ENCODE data around the gene SMURF1. TPM values are rescaled to one million over a fixed set of nuclear protein-coding genes. Genes with fewer than 3 reads are reported as not detected.

The SMURF1 gene
- total RNA-seq, 1 donor from 2014 or later, result 27.2 TPM

- peak; percentile 90 for DNase-seq (ENCODE audit: low spot score)
Observed at GRCh38 chr7:99141841-99142726, 1.8 kb downstream of the SMURF1 start.

- DNase-seq (ENCODE audit: low spot score), result no peak
Observed at GRCh38 chr7:99141334-99141733, 2.6 kb downstream of the SMURF1 start.

DNA sequence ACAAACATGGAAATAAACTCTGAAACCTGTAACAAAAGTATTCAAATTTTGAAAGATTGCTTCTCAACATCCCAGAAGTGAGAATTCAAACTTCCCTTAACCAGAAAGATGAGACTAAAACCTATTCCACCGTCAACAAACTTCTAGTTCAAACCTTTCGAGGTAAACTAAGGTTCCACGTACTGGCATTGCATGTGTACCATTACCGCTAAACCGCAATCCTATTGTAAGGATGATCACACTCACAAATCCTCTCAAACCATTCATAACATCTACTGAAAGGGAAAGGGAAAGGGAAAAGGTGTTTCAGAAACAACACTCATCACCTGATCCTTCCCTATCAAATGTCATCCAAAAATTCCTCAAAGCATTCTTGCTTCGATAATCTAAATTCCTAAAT lies 3.1 kb downstream of the SMURF1 start:
- no peak for DNase-seq (ENCODE audit: low spot score)

DNA sequence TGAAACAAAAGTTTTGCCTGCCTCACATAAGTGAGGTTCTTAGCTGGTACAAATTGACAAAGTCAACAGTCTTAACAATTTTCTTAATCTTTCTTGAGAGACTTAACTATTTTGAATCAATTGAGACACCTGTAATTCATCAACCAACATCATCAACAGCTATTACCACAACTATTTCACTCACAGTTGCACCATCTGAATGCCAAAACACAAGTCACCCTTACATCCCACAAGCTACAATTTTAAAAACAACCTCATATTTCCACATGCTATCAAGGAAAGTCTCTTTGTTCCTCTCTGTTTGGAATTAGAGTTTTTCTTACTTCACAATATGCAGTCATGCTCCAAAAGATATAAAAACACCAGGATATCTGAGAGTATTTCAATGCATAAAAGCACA lies 4.9 kb downstream of the SMURF1 start:
- no peak for DNase-seq (ENCODE audit: low spot score)

- DNase-seq (ENCODE audit: low spot score), result peak; percentile 77
Observed at GRCh38 chr7:99137411-99138180, 6.3 kb downstream of the SMURF1 start.

DNA sequence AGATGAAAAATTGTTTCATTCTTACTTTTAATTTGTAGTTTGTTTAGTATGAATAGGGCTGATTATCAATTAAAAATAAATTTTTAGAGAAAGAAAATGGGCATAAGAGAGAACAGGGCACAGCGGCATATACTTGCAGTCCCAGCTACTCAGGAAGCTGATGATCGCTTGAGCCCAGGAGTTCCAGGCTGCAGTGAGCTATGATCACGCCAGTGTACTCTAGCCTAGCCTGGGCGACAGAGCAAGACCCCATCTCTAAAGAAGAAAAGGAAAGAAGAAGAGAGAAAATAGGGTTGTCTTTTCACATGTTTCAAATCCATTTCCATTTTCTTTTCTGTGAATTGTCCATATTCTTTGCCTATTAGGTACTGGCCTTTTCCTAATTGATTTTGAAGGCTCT lies 8.0 kb downstream of the SMURF1 start:
- DNase-seq (ENCODE audit: low spot score), result no peak

DNA sequence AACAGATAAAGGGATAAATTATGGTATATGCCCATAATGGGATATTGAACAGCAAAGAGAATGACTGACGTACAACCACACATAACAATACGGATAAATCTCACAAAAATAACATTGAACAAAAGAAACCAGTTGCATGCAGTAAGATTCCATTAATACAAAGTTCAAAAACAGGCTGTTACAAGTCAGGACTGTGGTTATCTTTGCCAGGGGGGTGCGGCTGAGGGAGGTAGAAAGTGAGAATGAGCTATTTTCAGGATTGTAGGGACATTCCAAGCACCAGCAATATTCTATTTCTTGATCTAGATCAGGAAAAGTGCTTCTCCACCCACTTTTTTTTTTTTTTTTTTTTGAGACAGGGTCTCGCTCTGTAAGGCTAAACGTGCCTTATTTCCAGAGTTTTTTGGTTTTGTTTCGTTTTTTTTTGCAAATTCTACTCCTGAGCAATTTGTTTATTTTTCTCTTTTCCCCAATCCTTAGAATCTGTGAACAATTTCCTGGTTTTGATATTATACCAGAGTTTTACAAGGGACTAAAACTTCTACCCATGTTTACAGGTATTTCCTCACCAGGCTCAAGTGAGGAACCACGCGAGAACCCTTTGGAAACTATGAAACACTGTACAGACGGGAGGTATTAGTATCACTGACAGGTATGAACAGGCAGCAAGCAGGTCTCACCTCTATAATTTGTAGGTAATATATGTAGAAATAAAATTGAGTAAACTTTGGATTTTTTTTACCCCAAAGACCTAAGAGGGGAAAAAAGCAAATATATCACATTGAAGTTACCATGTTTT lies 9.9 kb downstream of the SMURF1 start:
- no peak for DNase-seq (ENCODE audit: low spot score)

DNA sequence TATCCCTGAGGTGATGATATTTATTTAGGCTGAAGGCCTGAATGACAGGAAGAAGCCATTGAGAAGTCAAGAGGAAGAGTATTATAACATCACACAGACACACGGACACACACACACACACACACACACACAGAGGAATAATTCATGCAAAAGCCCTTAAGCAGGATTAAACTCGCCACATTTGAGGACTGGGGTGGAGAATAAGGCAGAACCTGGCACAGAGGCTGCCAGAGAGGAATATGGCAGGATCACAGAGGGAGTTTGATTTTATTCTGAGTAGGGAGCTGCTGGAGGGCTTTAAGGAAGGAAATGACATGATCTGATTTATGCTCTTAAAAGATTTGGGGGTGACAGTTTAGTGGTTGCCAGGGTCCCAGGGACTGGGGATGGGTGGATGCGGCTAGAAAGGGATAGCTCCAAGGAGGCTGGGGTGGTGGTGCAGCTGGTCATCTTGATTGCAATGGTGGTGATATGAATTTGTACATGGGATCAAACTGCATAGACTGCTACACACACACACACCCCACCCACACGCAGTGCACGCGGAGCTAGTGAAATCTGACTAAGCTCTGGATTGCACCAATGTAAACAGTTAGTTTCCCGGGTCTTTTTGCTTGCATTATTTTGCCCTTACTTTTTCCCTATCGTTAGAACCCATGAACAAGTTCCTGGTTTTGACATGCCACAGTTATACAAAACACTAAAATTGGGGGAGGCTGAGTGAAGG lies 11.2 kb downstream of the SMURF1 start:
- DNase-seq (ENCODE audit: low spot score), result no peak

DNA sequence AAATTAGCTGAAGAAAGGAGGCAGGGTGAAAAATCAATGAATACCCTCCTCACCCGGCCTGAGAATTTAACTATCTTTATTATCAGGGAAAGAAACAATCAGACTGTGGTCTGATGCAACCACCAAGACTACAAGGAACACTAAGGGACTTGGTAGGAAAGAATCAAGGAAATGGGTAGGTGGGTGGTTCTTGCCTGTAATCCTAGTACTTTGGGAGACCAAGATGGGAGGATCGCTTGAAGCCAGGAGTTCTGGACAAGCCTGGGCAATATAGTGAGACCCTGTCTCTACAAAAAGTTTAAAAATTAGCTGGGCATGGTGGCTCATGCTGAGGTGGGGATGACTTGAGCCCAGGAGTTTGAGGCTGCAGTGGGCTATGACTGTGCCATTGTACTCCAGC lies 12.6 kb downstream of the SMURF1 start:
- DNase-seq (ENCODE audit: low spot score), result no peak

DNA sequence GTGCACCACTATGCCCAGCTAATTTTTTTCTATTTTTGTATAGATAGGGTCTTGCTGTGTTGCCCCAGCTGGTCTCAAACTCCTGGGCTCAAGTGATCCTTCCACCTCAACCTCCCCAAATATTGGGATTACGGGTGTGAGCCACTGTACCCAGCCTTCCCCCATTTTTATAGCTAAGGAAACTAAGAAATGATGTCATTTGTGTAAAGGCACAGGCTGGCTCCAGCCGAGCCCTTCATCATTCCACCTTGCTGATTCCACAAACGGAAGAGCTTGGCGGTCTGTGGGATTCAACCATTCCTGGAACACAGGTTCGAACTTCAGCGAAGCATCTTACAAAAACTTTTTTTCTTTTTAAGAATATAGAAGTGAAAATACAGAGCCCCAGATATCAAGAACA lies 14.4 kb downstream of the SMURF1 start:
- no peak for DNase-seq (ENCODE audit: low spot score)

GRCh38 chr7:99129001-99129400 lies 14.9 kb downstream of the SMURF1 start:
- no peak for DNase-seq (ENCODE audit: low spot score)

DNA sequence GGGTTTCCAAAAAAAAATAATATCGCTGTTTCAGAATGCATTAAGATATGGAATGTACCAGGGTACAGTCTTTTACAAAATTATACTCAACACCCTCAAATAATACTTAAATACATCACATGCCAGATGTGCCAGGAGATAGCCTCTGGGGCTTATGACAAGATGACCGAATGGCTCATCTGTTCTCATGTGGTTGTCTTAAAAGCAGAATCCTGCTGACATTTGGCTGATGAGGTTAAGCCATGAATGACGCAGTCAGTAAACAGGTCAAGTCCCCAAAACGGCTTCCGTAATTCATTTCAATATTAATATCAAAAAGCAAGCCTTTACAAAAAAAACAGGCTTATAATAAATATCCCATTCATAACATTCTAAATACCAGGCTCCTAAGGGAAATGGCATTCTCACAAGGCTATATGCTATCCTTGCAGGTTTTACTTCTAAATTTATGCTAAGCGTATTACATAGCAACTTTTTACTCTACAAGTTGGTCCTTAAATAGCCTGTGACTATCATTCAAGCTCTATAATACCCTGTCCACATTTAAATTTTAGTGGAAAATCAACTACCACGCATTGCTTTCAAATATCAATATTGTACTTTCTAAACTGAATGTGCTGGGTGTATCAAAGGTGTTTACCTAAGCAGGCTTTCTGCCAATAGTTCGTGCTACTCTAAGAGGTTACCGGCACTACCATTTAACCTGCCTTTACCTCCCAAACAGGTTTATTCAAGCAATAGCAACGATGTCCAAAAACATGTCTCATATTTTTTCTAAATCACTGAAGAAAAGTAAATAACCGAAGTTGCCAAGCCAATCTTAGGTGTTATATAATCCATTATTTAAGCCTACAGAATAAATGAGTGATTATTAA lies 15.6 kb downstream of the SMURF1 start:
- DNase-seq (ENCODE audit: low spot score), result no peak

DNA sequence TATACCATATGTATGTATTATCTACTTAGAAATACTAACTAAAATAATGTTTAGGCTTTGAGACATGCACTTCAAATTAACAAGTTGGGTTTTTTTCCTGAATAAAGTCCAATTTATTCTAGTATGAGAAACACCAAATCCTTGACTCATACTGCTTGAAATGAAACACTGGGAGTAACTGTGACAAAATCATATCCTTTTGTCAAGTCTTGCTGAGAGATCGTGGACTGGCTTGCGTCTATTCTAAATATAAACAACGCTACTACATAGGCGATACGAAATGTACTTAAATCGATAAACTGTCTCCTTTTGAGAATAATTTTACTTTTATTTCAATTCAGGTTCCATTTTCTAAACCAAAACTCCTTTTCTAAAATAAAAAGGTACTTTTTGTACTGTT lies 16.3 kb downstream of the SMURF1 start:
- no peak for DNase-seq (ENCODE audit: low spot score)

- no peak for DNase-seq (ENCODE audit: low spot score)
Observed at GRCh38 chr7:99126921-99127553, 16.9 kb downstream of the SMURF1 start.

- DNase-seq (ENCODE audit: low spot score), result no peak
Observed at GRCh38 chr7:99125505-99125865, 18.4 kb downstream of the SMURF1 start.

GRCh38 chr7:99124751-99125504 lies 19.0 kb downstream of the SMURF1 start:
- no peak for DNase-seq (ENCODE audit: low spot score)

DNA sequence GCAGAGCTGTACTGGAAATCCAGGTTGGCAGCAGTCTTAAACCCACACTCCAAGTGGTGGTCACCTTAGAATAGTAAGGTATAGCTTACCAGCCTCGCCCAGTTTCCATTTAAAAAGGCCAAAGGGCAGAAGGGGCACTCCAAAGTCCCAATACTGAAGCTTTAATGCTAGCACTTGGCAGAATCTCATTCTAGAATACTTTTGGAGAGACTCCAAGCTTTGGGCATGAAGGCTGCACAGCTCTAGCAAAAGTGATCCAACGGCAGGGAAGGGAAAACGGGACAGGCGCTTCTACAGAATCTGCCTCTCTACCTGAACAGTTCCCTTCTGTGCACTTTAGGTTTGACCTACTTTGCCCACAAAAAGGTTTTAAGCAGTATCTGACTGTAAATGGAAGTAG lies 19.7 kb downstream of the SMURF1 start:
- no peak for DNase-seq (ENCODE audit: low spot score)

DNA sequence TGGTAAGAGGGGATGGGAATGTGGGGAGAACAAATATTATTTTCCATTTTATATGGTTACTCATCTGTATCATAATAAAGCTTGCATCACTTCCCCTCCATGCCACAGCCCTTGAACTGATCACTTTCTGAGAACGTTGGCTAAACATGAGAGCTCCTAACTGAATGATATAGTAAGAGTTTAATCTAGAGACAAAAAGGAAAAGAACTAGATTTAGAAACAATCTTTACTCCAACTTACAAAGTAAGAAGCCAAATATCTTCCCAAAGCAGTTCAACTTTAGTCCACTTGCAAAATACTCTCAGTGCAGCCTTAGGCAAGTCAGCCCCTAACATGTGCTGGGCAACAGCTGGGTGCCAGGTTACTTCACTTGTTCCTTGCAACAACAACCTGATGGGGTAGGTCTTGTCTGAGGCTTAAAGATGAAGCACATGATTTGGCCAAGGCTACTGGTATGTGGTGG lies 20.3 kb downstream of the SMURF1 start:
- no peak for DNase-seq (ENCODE audit: low spot score)

GRCh38 chr7:99122762-99123161 lies 21.1 kb downstream of the SMURF1 start:
- no peak for DNase-seq (ENCODE audit: low spot score)
